ENCODE results near the gene FNDC7. TPM values are rescaled to one million over a fixed set of nuclear protein-coding genes. Genes with fewer than 3 reads are reported as not detected.
"Not testable (repeated sequence)": the region's sequence is repeated elsewhere in the genome, so short reads cannot be mapped to it uniquely, and the experiment has no call there.

The FNDC7 gene
- total and polyA plus RNA-seq, 8 donors = 0.06 TPM; not detected in 6

DNA sequence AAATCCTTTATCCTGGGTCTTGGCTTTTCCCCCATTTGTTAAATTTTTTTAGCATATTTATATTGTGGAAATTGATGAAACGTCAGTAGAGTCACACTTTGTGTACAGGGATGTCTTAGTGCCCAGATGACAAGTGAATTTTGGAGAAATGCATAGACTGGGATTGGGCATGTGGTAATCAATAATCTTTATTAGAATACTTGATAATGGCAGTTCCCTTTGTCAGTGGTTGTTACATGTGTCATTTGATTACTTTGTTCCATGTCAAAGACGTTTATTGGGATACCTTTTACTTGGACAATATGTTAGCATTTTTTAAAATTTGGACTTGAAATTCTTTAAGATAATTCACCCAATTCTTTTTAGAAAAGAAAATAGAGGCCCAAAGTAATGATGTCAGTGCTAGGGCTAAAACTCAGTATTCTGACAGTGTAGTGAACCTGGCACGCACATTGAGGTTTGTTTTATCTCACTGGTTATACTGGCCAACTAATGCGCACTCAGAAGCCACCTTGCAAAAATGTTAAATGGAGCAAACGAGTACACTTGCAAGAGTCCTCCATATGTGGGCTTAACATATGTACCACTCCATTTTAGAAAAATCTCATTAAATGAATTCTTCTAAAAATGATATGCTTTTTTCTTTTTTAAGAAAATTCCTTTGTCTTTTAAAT lies 11.4 kb upstream of the FNDC7 start:
- Histone ChIP-seq H3K36me3 (peaks cover 0 to 44% (median 26%) of the 10 kb centered on the region in 3 donors), H3K4me3 (no peak overlapping the region), H3K4me1 (peaks cover 0 to under 1% (median 0%) of the 10 kb centered on the region in 3 donors), H3K27me3 (no peaks in the 10 kb centered on the region), H3K27ac (no peak overlapping the region), H3K9me3 (no peaks in the 10 kb centered on the region)
- WGBS, 2 donors = 83 to 88% methylated on average over 5 of the region's 5 CpGs
- no peak for FAIRE-seq
- ATAC-seq = no peak
- TF ChIP-seq, protein P1, sequence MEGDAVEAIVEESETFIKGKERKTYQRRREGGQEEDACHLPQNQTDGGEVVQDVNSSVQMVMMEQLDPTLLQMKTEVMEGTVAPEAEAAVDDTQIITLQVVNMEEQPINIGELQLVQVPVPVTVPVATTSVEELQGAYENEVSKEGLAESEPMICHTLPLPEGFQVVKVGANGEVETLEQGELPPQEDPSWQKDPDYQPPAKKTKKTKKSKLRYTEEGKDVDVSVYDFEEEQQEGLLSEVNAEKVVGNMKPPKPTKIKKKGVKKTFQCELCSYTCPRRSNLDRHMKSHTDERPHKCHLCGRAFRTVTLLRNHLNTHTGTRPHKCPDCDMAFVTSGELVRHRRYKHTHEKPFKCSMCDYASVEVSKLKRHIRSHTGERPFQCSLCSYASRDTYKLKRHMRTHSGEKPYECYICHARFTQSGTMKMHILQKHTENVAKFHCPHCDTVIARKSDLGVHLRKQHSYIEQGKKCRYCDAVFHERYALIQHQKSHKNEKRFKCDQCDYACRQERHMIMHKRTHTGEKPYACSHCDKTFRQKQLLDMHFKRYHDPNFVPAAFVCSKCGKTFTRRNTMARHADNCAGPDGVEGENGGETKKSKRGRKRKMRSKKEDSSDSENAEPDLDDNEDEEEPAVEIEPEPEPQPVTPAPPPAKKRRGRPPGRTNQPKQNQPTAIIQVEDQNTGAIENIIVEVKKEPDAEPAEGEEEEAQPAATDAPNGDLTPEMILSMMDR (IDR thresholded peaks at IDR 0.05) = no peak
- intact Hi-C loops (cut with DNase I) = no loop called here
- DNase-seq = no peak

DNA sequence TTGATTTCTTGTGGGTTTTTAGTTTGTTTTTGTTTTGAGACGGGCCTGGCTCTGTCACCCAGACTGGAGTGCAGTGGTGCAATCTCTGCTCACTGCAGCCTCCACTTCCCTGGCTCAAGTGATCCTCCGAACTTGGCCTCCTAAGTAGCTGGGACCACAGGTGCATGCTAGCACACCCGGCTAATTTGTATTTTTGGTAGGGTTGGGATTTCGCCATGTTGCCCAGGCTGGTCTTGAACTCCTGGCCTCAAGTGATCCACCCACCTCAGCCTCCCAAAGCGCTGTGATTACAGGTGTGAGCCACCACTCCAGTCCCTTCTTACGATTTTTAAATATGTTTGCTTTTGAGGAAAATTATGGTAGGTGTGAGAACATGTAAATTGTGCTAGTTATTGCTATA lies 10.6 kb upstream of the FNDC7 start:
- H3K27ac ChIP-seq; H3K27me3 ChIP-seq; H3K4me1 ChIP-seq; ATAC-seq; DNase-seq; H3K9me3 ChIP-seq; intact Hi-C loops (cut with DNase I); H3K4me3 ChIP-seq; FAIRE-seq: not testable (repeated sequence)
- WGBS, 2 donors = 95% methylated on average over 6 of the region's 6 CpGs
- H3K36me3 ChIP-seq = peaks cover 0 to 36% (median 18%) of the 10 kb centered on the region in 3 donors

DNA sequence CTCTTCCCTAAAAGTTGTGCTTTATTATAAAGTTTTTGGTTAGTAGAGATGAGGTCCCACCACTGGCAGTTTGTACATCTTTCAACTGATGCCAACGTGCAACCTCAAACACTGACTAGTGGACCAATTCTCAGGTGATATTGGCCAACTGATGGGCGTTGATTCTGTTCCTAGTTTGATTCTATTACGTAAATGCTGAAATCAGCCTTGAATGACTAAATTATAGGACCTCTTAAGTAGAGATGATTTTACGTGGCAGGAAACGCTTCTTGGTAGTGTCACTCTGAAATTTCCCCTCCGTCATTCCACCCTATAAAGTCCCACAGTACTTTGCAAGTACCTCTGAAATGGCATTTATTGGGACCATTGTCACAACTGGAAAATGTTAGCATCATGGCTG lies 8.8 kb upstream of the FNDC7 start:
- WGBS, 2 donors = 62 to 75% methylated on average over 6 of the region's 6 CpGs
- FAIRE-seq (no peak), DNase-seq (no peak), ATAC-seq (no peak)
- Histone ChIP-seq H3K9me3 (no peaks in the 10 kb centered on the region), H3K4me1 (no peaks in the 10 kb centered on the region), H3K4me3 (no peak overlapping the region), H3K27me3 (no peaks in the 10 kb centered on the region), H3K27ac (no peak overlapping the region), H3K36me3 (peaks cover 0 to 18% (median 4%) of the 10 kb centered on the region in 3 donors)
- intact Hi-C loops (cut with DNase I) = no loop called here
- TF ChIP-seq, protein P1 (IDR thresholded peaks at IDR 0.05) = no peak

DNA sequence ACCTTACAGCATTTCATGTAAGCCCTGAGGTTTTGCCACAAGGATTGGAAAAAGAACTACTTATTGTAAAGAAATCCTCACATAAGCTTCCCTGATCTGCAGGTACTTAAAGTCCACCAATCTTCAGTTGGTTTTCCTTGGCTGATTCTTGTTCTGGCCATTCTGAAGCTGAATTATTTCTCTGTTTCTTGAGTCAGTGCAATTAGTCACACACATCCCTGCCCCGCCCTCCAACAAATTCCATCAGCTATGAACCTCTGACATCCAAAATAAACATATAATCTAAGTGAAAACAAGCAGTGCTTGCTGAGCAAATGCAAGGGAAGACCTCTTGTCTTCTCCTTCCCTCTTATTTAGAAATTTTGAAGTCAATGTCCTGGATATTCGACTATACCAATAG lies 8.2 kb upstream of the FNDC7 start:
- intact Hi-C loops (cut with DNase I) = no loop called here
- H3K27ac ChIP-seq = no peak overlapping the region
- peaks cover 0 to 12% (median 0%) of the 10 kb centered on the region in 3 donors for H3K36me3 ChIP-seq
- DNase-seq = no peak
- H3K9me3 ChIP-seq = no peaks in the 10 kb centered on the region
- FAIRE-seq = no peak
- H3K4me3 ChIP-seq = no peak overlapping the region
- TF ChIP-seq, protein P1 (IDR thresholded peaks at IDR 0.05) = no peak
- ATAC-seq = no peak
- no peaks in the 10 kb centered on the region for H3K27me3 ChIP-seq
- WGBS, 2 donors = 56 to 68% methylated on average over 2 of the region's 2 CpGs
- H3K4me1 ChIP-seq = no peaks in the 10 kb centered on the region

DNA sequence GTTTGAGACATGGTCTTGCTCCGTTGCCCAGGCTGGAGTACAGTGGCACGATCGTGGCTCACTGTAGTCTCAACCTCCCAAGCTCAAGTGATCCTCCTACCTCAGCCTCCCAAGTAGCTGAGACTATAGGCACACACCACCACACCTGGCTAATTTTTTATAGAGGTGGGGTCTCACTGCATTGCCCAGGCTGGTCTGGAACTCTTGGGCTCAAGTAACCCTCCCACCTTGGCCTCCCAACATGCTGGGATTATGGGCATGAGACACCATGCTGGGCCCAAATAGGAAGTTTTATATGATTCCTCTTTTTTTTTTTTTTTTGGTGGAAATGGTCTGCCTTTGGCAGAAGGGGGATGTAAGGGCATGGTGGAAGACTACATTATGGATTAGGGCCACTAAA lies 6.1 kb upstream of the FNDC7 start:
- DNase-seq (no peak), ATAC-seq (no peak), FAIRE-seq (no peak)
- H3K4me3 ChIP-seq = no peak overlapping the region
- intact Hi-C loops (cut with DNase I) = no loop called here
- H3K36me3 ChIP-seq = no peaks in the 10 kb centered on the region
- no peaks in the 10 kb centered on the region for H3K9me3 ChIP-seq
- H3K4me1 ChIP-seq = no peaks in the 10 kb centered on the region
- TF ChIP-seq, protein P1 (IDR thresholded peaks at IDR 0.05) = no peak
- no peaks in the 10 kb centered on the region for H3K27me3 ChIP-seq
- 94 to 96% methylated on average over 3 of the region's 3 CpGs for WGBS, 2 donors
- H3K27ac ChIP-seq = no peak overlapping the region

All from pancreas (tissue), 10 donors.